Measurements from ENCODE around the gene SPATA31D4.
"Not testable (repeated sequence)": the region's sequence is repeated elsewhere in the genome, so short reads cannot be mapped to it uniquely, and the experiment has no call there.

The SPATA31D4 gene

DNA sequence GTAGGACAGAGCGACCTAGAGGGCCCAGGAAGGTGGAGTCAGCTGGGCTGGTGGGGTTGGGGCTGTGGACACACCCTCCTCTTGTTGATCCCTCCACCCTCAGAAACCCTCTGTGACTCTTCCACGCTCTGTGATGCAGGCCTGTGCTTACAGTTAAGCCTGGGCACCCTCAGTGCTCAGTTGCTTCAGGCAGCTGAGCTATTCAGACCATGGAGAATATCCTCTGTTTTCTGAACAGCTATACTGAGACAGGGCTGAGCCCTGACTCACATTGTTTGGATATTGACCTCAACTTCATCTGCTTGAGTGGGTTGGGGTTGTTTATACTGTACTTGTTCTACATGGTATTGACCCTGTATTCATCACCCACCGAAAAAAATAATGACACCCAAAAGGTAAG lies at the start of gene SPATA31D4:
TSS of gene SPATA31D4 (plus strand) at position 124 of the 400 bp plus-strand sequence. CDS start at position 210, 86 bp downstream.
- H3K9ac ChIP-seq (ENCODE audit: low read length); H3K36me3 ChIP-seq (ENCODE audit: control insufficient read depth, insufficient read depth, low read length, severe bottlenecking); H3K9me3 ChIP-seq (ENCODE audit: control insufficient read depth, low read length); DNase-seq (ENCODE audit: low read depth); H3K27me3 ChIP-seq (replicated peaks; ENCODE audit: control insufficient read depth, insufficient read depth, low read length); H3K4me1 ChIP-seq (ENCODE audit: control insufficient read depth, insufficient read depth, low read length); H3K4me3 ChIP-seq (ENCODE audit: low read length): not testable (repeated sequence)

DNA sequence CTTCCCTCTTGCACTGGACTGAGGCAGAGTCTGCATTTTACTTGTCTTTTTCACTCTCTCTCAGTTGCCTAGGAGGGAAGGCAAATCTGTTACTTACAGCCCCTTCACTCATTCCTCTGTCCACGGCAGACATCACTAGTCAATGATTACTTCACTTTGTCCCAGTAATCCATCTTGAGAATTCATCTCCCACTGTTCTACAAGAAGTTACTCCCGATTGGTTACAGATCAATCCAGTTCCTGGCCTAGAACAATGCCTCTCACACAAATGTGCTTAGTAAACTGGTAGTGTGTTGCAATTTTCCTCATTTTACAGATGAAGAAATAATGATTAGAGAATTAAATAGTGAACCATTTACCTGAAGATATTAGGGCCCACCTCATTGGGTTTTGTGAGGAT lies 49.7 kb upstream of the SPATA31D4 start:
- Histone ChIP-seq H3K36me3 (ENCODE audit: control insufficient read depth, insufficient read depth, low read length, severe bottlenecking) (no peaks in the 10 kb centered on the region), H3K27me3 (replicated peaks; ENCODE audit: control insufficient read depth, insufficient read depth, low read length) (no peaks in the 10 kb centered on the region), H3K4me3 (ENCODE audit: low read length) (no peak overlapping the region), H3K9ac (ENCODE audit: low read length) (no peak overlapping the region), H3K4me1 (ENCODE audit: control insufficient read depth, insufficient read depth, low read length) (peaks cover 3% of the 10 kb centered on the region), H3K9me3 (ENCODE audit: control insufficient read depth, low read length) (no peaks in the 10 kb centered on the region)
- DNase-seq (ENCODE audit: low read depth) = no peak

DNA sequence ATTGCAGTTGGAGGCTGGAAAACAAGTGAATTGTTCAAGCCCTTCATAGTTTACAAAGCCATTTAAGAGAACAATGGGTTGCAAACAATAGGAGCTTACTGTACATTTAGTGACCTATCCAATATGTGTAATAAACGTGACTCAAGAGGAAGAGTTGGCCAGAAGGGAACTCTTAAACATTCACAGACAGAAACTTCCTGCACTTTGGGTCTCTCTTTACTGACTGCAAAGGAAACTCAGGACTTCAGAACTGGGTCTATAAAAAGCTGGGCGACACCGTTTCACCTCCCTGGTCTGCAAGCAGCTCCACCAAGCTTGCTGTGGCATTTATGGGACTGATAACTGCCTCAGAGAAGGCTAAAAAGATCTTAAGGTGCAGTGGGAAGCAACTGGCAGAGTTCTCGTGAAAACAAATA lies 48.7 kb upstream of the SPATA31D4 start:
- Histone ChIP-seq H3K27me3 (replicated peaks; ENCODE audit: control insufficient read depth, insufficient read depth, low read length) (no peaks in the 10 kb centered on the region), H3K4me1 (ENCODE audit: control insufficient read depth, insufficient read depth, low read length) (peaks cover 3% of the 10 kb centered on the region), H3K36me3 (ENCODE audit: control insufficient read depth, insufficient read depth, low read length, severe bottlenecking) (no peaks in the 10 kb centered on the region), H3K4me3 (ENCODE audit: low read length) (no peak overlapping the region), H3K9me3 (ENCODE audit: control insufficient read depth, low read length) (no peaks in the 10 kb centered on the region), H3K9ac (ENCODE audit: low read length) (no peak overlapping the region)
- no peak for DNase-seq (ENCODE audit: low read depth)

DNA sequence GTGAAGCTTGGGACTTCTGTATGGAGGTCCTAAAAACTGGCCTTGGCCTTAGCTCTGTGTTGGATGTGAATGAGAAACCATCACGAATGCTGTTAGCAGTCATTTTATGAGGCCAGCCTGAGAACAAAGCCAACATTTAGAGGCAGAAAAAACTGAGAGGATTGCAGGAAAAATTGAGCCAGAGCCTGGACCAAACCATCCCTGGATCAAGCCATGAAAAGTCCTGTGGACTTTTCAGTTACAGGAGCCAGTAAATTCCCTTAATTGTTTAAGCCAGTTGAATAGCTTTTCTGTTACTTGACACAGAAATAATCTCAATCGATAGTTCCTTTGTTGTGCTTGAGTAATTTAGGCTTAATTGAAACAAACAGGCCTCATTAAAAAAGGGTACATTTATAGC lies 42.6 kb upstream of the SPATA31D4 start:
- no peak for DNase-seq (ENCODE audit: low read depth)
- no peaks in the 10 kb centered on the region for H3K36me3 ChIP-seq (ENCODE audit: control insufficient read depth, insufficient read depth, low read length, severe bottlenecking)
- no peak overlapping the region for H3K9ac ChIP-seq (ENCODE audit: low read length)

DNA sequence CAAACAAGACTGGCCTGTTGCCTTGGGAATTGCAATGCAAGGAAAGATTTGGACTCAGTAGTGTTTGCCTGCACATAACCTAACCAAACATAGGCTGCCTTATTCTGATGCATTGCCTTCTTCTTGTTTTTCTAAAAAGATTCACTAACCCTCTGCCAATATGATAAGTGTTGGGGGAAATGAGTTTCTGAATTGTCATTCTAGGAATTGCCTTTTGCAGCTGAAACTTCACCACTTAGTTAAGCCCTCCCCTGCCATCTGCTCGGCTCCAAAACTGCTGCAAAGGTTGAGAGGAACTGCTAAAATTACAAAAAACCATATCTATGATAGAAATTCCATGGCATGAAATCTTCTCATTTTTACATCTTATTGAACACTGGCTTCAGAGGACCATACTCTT lies 41.6 kb upstream of the SPATA31D4 start:
- Histone ChIP-seq H3K36me3 (ENCODE audit: control insufficient read depth, insufficient read depth, low read length, severe bottlenecking) (no peaks in the 10 kb centered on the region), H3K9ac (ENCODE audit: low read length) (no peak overlapping the region), H3K4me3 (ENCODE audit: low read length) (no peak overlapping the region), H3K9me3 (ENCODE audit: control insufficient read depth, low read length) (no peaks in the 10 kb centered on the region), H3K4me1 (ENCODE audit: control insufficient read depth, insufficient read depth, low read length) (peaks cover 4% of the 10 kb centered on the region), H3K27me3 (replicated peaks; ENCODE audit: control insufficient read depth, insufficient read depth, low read length) (peaks cover 2% of the 10 kb centered on the region)
- no peak for DNase-seq (ENCODE audit: low read depth)

More for the DNA sequence above, 42.6 kb upstream of the SPATA31D4 start:
- Histone ChIP-seq H3K27me3 (replicated peaks; ENCODE audit: control insufficient read depth, insufficient read depth, low read length) (peaks cover 2% of the 10 kb centered on the region), H3K4me3 (ENCODE audit: low read length) (no peak overlapping the region), H3K4me1 (ENCODE audit: control insufficient read depth, insufficient read depth, low read length) (peaks cover 4% of the 10 kb centered on the region), H3K9me3 (ENCODE audit: control insufficient read depth, low read length) (no peaks in the 10 kb centered on the region)

DNA sequence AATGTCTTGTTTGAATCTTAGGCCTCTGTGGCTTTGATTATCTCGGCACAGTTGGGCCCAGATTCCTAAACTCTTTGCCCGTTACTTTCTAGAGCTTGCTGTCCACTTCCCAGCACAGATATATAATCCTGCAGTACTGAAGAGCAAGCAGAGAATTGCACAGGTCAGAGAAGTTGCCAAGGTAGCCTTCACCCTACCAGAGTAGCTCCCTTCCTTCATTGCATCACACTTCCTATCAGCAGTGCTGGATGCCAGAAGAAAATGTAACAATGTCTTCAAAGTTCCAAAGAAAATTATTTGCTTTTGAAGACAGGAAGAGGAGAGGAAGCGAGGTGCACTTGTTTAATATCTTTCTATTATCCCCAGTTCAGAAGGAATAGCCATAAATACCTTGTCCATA lies 38.1 kb upstream of the SPATA31D4 start:
- Histone ChIP-seq H3K9me3 (ENCODE audit: control insufficient read depth, low read length) (no peaks in the 10 kb centered on the region), H3K9ac (ENCODE audit: low read length) (no peak overlapping the region), H3K36me3 (ENCODE audit: control insufficient read depth, insufficient read depth, low read length, severe bottlenecking) (no peaks in the 10 kb centered on the region), H3K4me1 (ENCODE audit: control insufficient read depth, insufficient read depth, low read length) (peaks cover 4% of the 10 kb centered on the region), H3K4me3 (ENCODE audit: low read length) (no peak overlapping the region), H3K27me3 (replicated peaks; ENCODE audit: control insufficient read depth, insufficient read depth, low read length) (peaks cover 2% of the 10 kb centered on the region)
- no peak for DNase-seq (ENCODE audit: low read depth)

DNA sequence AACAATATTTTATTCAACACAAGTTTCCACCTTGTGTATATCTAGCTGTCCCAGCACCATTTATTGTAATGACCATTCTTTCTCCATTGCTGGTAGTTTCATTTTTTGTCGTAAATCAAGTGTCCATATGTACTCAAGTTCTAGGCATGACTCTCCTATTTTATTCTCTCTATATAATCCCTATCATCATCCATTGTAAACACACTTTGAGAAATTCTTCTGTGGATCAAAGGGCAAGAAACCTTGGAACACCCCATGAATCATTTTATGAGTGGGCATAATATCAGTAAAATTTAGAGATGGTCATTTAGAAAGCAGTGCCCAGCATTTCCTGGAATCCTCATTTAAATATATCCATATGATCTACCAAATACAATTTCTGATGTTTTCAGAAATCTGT lies 35.8 kb upstream of the SPATA31D4 start:
- no peak for DNase-seq (ENCODE audit: low read depth)
- no peak overlapping the region for H3K9ac ChIP-seq (ENCODE audit: low read length)
- no peaks in the 10 kb centered on the region for H3K9me3 ChIP-seq (ENCODE audit: control insufficient read depth, low read length)
- H3K4me1 ChIP-seq (ENCODE audit: control insufficient read depth, insufficient read depth, low read length) = peaks cover 4% of the 10 kb centered on the region
- no peaks in the 10 kb centered on the region for H3K36me3 ChIP-seq (ENCODE audit: control insufficient read depth, insufficient read depth, low read length, severe bottlenecking)
- H3K27me3 ChIP-seq (replicated peaks; ENCODE audit: control insufficient read depth, insufficient read depth, low read length) = peaks cover 2% of the 10 kb centered on the region
- no peak overlapping the region for H3K4me3 ChIP-seq (ENCODE audit: low read length)

DNA sequence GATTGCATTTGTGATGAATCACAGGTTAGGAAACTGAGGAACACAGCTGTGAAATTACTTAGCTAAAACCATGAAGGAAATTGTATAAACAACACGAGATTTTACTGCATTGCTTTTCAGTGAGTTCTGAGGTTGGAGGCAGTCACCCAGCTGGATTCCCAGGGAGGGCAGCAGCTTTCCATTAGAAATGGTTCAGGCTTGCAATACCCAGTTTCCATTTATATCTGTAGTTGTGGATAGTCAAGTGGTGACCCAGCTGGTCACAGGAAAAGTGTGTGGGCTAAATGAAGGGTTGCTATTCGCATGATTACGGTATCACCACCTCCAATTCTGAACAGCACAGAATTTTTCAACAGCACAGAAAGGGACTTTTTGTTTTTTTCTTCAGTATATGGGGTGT lies 34.3 kb upstream of the SPATA31D4 start:
- H3K36me3 ChIP-seq (ENCODE audit: control insufficient read depth, insufficient read depth, low read length, severe bottlenecking) = no peaks in the 10 kb centered on the region
- H3K9ac ChIP-seq (ENCODE audit: low read length) = no peak overlapping the region

DNA sequence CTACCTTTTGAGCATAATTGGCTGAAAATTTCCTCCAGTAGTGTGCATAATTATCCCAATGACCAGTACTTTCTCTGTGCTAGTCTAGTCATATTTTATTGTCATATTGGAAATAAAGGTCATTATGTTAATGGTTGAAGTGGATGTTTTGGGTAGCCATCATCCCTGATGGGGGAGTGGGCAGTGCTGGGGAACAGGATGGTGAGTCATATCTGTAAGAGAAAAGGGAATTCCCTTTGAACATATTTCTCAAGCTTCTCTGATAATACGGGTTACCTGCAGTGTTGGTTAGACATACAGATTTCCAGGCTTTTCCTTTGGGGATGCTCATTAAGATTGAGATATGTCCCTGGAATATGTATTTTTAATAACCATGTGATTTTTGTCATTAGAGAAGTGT lies 33.3 kb upstream of the SPATA31D4 start:
- H3K9ac ChIP-seq (ENCODE audit: low read length) = no peak overlapping the region
- no peak for DNase-seq (ENCODE audit: low read depth)
- H3K36me3 ChIP-seq (ENCODE audit: control insufficient read depth, insufficient read depth, low read length, severe bottlenecking) = no peaks in the 10 kb centered on the region
- no peak overlapping the region for H3K4me3 ChIP-seq (ENCODE audit: low read length)
- H3K4me1 ChIP-seq (ENCODE audit: control insufficient read depth, insufficient read depth, low read length) = peaks cover 4% of the 10 kb centered on the region
- no peaks in the 10 kb centered on the region for H3K27me3 ChIP-seq (replicated peaks; ENCODE audit: control insufficient read depth, insufficient read depth, low read length)
- no peaks in the 10 kb centered on the region for H3K9me3 ChIP-seq (ENCODE audit: control insufficient read depth, low read length)

More for the DNA sequence above, 34.3 kb upstream of the SPATA31D4 start:
- H3K9me3 ChIP-seq (ENCODE audit: control insufficient read depth, low read length) = no peaks in the 10 kb centered on the region
- H3K27me3 ChIP-seq (replicated peaks; ENCODE audit: control insufficient read depth, insufficient read depth, low read length) = no peaks in the 10 kb centered on the region
- peaks cover 4% of the 10 kb centered on the region for H3K4me1 ChIP-seq (ENCODE audit: control insufficient read depth, insufficient read depth, low read length)
- DNase-seq (ENCODE audit: low read depth) = peak; percentile 27
- no peak overlapping the region for H3K4me3 ChIP-seq (ENCODE audit: low read length)

DNA sequence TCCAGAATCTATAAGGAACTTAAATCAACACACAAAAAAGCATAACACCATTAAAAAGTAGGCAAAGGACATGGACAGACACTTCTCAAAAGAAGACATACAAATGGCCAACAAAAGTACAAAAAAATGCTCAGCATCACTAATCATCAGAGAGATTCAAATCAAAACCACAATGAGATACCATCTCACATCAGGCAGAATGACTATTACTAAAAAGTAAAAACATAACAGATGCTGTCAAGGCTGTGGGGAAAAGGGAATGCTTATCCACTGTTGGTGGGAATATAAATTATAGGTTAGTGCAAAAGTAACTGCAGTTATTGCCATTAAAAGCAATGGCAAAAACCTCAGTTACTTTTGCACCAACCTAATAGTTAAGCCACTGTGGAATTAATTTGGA lies 32.2 kb upstream of the SPATA31D4 start:
- Histone ChIP-seq H3K36me3 (ENCODE audit: control insufficient read depth, insufficient read depth, low read length, severe bottlenecking) (no peaks in the 10 kb centered on the region), H3K27me3 (replicated peaks; ENCODE audit: control insufficient read depth, insufficient read depth, low read length) (no peaks in the 10 kb centered on the region), H3K4me1 (ENCODE audit: control insufficient read depth, insufficient read depth, low read length) (no peaks in the 10 kb centered on the region), H3K9ac (ENCODE audit: low read length) (no peak overlapping the region), H3K4me3 (ENCODE audit: low read length) (no peak overlapping the region), H3K9me3 (ENCODE audit: control insufficient read depth, low read length) (no peaks in the 10 kb centered on the region)
- no peak for DNase-seq (ENCODE audit: low read depth)

DNA sequence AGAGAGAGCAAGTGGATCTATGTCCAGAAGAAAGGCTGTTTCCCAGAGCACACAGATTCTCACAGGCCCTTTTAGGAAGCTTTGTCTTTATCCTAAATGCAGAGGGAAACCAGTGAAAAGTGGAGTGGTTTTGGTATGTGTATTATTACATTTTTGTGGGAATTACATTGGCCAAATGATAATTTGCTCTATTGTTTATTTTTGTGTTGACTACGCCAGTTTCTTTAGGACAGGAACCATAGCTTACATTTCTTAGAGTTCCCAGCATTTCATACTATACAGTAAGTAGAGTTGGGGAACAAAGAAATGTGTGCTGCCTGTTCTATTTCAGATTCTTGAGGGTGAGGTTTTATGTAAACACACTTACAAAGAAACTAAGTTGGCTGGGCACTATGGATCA lies 29.4 kb upstream of the SPATA31D4 start:
- H3K4me3 ChIP-seq (ENCODE audit: low read length) = no peak overlapping the region
- no peaks in the 10 kb centered on the region for H3K27me3 ChIP-seq (replicated peaks; ENCODE audit: control insufficient read depth, insufficient read depth, low read length)
- no peak overlapping the region for H3K9ac ChIP-seq (ENCODE audit: low read length)
- H3K9me3 ChIP-seq (ENCODE audit: control insufficient read depth, low read length) = no peaks in the 10 kb centered on the region
- no peaks in the 10 kb centered on the region for H3K36me3 ChIP-seq (ENCODE audit: control insufficient read depth, insufficient read depth, low read length, severe bottlenecking)
- peak; percentile 58 for DNase-seq (ENCODE audit: low read depth)
- peaks cover 11% of the 10 kb centered on the region for H3K4me1 ChIP-seq (ENCODE audit: control insufficient read depth, insufficient read depth, low read length)

DNA sequence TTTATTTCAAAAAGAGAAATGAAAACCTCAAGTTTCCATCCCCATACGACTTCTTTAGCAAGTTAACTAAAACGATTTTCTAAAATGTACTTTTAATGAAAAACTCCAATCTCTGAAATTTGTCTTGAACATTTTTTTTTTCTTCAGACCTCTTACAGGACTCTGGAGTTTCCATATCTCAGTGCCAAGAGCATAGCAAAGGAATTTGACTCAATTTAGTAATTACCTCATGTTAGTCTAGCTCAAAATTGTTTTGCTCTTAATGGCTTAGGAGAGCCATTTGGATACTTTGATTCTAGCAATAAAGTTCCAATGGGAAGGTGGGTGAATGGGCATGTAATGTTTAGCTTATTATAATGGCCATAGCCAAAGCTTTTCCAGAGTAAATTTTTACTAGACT lies 26.0 kb upstream of the SPATA31D4 start:
- Histone ChIP-seq H3K36me3 (ENCODE audit: control insufficient read depth, insufficient read depth, low read length, severe bottlenecking) (no peaks in the 10 kb centered on the region), H3K4me1 (ENCODE audit: control insufficient read depth, insufficient read depth, low read length) (peaks cover 22% of the 10 kb centered on the region)
- DNase-seq (ENCODE audit: low read depth) = peak; percentile 63

More for the DNA sequence above, 26.0 kb upstream of the SPATA31D4 start:
- Histone ChIP-seq H3K4me3 (ENCODE audit: low read length) (no peak overlapping the region), H3K27me3 (replicated peaks; ENCODE audit: control insufficient read depth, insufficient read depth, low read length) (no peaks in the 10 kb centered on the region), H3K9ac (ENCODE audit: low read length) (no peak overlapping the region), H3K9me3 (ENCODE audit: control insufficient read depth, low read length) (no peaks in the 10 kb centered on the region)

Measured in adipocyte (in vitro differentiated cells).